HG03025 (cell line): Measurements from ENCODE around the gene PBX3.

Source experiments
- ATAC-seq: cut with Tn5 transposase; IDR thresholded peaks from one replicate; pipeline ENCODE4 v1.9.1; 2021; ENCODE audit warnings: mild to moderate bottlenecking, moderate library complexity; ENCODE audit not compliant: unreplicated experiment, low FRiP score

Gene PBX3

DNA sequence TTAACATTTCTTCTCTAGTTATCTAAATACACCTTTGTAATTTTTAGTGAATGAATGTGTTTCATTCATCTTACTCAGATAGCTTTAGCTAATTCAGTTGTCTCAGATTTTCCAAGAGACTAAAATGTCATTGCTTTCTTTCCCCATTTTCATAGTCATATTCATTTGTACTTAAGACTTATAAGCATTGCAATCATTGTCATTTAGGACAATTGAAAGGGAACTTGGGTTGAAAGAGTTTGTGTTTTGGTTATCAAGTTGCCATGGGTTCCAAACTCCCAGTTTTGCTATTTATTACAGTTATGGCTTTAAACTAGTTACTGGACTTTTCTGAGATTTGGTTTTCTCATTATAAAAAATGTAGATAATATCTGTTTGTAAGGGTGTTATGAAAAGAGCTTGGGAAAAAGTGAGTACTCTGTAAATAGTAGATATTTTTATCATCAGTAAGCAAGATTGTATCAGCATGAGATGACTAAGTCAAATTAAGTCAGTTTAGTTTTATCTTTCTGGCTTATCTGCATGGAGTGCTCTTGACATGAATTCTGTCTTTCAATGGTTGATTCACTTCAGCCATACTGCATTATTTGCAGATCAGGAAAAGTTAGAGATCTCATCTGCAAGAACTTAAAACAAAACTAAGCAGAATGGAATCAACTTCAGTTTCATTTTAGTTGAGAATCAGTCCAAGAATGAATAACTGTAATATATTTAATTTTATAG, 107.5 kb downstream of the PBX3 start:
- no peak for ATAC-seq

DNA sequence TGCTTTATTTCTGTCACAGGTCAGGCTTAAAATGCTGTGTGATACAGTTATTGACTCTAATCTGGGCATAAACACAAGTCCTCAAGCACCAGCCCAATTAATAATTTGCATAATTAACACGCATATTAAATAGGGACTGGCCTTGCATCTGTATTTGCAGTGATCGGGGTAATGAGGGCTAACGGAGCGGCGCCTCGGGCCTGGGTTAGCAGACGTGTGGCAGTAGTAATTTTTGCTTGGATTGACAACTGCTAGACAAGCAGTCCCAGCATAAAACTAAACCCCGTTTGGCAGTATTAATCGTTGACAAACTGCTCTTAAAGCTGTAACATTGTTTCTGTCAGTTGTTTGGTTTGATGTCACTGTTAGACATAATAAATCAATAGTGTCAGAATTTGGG, 109.2 kb downstream of the PBX3 start:
- ATAC-seq = no peak

DNA sequence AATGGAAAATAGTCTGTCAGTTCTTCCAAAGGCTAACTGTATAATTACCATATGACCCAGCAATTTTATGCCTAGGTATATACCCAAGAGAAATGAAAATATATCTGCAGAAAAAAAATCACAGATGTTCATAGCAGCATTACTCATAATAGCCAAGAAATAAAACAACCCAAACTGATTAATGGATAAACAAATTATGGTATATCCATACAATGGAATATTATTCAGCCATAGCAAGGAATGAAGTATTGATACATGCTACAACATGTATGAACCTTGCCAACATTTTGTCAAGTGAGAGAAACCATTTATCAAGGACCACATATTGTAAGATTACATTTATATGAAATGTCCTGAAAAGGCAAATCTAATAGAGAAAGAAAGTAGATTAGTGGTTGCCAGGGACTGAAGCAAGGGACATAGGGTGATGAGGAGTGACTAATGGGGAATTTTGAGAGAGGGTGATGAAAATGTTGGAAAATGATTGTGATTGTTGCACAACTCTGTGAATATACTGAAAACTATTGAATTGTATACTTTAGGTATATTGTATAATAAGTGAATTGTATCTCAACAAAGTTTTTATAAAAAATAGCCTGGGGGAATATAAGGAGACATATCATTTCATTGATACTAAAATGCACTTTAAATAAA, 114.4 kb downstream of the PBX3 start:
- ATAC-seq = no peak

DNA sequence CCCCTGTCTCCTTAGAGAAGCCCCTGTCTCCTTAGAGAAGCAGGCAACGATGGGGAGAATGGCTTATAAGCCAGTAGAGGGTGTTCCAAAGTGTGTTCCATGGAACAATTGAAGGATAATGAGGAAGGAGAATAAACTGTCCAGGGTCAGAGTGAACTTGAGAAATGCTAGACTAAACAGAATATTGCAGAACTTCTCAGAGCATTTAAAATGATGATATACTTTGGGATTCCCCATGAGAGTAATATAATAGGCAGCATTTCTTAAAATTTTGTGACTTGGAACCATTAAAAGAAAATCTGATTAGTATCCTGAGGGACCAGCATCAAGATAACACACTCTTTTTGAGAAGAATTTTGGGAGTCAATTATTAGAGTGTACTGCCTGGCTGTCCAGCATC, 116.8 kb downstream of the PBX3 start:
- ATAC-seq = no peak

DNA sequence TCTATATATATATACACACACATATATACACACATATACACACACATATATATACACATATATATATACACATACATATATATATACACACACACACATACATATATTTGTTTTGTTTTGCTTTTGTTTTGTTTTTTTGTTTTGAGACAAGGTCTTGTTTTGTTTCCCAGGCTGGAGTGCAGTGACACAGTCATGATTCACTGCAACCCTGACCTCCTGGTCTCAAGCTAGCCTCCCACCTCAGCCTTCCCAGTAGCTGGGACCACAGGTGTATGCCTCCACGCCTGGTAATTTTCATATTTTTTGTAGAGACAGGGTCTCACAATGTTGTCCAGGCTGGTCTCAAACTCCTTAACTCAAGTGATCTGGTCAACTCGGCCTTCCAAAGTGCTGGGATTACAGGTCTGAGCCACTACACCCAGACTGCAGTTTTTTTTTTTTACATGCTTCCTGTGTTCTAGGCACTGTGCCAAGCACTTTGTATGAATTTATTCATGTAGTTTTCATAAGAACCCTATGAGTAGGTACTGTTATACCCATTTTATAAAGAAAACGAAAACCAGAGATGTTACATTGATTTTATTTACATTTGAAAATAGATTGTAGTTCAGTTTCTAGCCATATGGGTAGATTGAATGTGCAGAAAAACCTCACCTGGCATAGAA, 120.7 kb downstream of the PBX3 start:
- no peak for ATAC-seq

DNA sequence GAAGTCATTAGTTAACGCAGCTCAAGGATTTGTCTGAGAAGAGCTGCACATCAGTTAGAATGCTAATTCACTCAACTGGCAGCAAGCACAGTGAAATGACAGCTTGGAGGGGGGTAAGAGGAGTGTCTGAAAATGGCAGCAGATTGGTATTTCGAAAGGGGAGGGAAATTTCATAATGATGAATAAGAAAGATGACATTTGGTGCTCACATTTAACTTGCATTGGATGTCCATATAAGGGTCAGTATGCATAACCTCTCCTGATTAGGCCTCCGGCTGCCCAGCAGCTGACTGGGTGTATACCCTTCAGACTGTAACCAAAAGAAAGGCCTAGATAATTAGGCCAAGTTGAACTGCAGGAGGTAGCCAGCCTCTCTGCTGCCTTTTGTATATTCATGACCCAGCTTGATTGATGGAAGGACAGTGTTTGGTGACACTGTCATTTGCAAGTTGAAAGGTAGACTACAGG, 131.0 kb downstream of the PBX3 start:
- ATAC-seq = no peak

DNA sequence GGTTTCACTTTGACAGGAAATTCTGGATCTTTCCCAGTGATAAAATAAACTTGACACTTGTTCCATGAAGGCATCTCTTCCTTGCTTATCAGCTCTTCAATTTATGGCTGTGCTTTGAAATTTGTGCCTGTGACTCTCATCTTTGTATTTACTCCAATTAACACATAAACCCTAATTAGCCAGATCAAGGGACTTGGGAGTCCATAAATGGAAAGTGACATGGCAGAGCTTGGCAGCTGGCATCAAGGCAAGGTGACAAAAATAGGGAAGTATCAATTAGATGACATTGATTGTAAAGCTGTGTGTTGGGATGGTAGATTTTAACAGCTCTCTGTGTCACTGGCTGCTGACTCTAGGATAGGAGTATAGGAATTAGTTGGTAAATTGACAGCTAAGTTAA, 133.9 kb downstream of the PBX3 start:
- ATAC-seq = no peak

DNA sequence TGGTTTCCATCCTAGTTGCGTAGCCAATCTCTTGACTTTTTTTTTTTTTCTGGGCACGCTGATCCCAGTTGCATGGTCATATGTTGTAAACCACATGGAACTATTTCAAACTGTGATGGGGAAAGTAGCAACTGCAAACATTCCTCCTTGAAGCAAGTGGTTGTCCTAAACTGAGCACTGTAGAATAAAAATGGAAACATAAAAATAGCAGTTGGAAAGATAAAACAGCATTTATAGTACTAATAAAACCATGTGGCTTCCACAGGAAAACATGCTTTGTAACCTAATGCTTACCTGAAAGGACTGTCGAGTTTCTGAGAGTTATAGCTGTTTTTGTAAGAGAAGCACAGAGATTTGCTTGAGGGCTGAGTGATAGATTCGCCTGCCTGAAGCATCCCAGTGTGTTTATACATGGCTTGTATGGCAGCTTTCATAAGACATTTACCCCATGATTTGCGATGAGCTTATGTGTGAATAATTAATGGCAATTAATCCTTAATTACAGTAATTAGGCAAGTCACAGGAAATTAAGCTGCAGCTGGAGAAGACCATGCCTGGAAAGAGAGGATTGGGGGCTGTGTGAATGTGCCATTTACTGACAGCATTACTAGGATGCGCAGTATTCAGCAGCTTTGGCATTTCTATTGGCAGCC, 136.5 kb downstream of the PBX3 start:
- no peak for ATAC-seq

DNA sequence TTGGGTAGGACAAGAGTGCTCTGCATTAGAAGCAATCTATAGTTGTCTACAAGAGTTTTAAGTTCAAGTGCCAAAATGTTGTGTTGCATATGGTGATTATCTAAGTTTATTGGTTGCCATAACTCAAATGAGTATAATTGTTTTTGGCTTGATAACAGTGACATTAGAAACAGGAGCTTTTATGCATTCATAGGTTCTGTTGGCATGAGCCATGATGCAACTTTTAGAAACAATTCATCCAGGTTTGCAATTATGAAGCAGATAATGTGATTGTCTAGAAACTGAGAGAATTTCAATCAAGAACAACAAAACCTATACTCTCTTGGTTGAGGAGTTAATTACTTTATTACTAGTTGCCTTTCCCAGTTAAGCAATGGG, 137.0 kb downstream of the PBX3 start:
- ATAC-seq = no peak

DNA sequence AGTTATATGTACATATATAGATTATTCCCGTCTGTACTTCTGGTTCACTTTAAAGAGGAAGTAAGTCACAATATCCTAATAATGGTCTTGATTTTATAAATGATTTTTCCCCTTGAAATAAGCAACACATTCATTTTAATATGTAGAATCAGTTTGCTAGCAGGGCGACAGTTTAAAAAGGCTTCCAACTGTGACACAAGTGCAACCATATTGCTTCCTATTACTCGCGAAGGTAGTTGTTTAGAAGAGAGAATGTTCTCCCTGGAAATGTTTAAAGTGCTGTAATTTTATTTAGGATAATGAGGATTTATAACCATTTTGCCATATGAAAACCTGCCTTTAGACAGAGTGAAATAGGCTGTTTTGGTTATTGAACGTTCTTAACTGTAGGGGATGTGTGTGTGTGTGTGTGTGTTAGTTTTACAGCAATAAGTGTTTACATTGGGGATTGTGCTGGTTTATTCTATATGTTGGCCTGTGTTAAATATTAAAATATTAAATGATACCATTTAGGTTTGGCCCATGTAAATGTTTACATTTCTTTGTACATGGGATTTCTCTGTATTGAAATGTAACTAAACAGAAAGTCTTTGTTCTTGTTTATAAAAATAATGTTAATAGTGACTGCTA, 138.3 kb downstream of the PBX3 start:
- no peak for ATAC-seq

DNA sequence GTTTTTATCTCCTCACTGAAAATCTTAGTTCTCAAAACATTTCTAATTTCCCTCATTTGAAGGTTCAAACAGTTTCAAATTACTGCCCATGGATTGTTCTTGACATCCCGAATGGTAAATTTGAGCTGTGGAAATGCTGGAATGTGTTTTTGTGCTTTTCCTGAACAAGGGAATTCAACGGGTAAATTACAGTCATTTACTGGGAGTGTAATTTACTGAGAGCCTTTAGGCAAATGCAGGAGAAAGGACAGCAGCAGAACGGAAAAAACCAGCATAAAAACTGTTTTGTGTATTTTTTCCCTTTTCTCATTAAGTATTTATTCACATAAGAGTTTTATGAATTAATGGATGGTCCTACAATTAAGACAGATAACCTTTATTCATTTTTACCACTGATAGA, 139.2 kb downstream of the PBX3 start:
- ATAC-seq = no peak

DNA sequence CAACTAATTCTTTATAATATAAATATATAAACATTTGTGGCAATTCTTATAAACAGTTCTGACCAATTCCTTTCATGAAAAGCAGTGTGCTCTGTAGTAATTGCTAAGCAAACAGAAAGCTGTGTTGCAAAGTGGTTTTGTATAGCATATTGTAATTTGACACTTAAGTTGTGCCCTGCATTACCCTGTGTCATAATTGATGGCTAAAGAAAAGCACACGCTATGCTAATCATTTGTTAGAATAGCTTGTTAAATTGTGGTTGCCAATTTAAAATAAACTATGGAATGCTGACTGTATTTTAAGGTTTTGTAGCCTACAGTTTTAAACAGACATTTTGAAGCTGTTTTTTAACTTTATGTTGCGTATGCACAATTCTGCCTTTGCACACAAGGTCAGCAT, 140.0 kb downstream of the PBX3 start:
- no peak for ATAC-seq

DNA sequence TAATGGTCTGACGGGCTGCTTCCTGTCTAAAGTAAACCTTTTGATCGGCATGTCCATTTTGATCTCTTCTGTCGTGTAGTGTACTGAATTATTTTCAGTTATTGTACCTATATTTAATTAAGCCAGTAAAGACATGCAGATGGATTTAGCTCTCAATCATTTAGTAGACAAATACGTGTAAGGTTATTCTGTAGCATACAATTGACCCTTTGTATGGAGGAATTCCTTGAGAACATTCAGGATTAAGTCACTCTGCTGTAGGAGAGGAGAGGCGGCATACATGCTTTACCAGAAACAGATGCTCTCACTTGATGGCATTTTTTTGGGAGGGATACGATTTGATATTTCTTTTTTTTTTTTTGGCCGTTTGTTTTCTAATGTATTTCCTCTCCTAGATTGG, 141.0 kb downstream of the PBX3 start:
- ATAC-seq = no peak

DNA sequence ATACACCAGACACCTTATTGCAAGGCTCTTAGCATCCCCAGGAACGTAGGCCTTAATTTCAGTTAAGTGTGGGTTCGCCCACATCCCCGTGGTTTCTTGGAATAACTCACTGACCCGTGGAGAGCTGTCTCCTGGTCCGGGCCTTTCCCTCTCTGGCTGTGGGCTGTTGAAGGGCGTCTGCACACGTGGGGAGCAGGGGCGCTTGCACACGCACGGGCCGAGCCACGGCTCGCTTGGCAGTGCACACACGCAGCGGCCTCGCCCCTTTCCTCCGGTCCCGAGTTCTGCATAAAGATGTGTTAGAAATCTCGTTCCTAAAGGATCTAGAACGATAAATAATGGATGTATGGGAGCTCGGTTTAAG, 141.9 kb downstream of the PBX3 start:
- ATAC-seq = no peak

DNA sequence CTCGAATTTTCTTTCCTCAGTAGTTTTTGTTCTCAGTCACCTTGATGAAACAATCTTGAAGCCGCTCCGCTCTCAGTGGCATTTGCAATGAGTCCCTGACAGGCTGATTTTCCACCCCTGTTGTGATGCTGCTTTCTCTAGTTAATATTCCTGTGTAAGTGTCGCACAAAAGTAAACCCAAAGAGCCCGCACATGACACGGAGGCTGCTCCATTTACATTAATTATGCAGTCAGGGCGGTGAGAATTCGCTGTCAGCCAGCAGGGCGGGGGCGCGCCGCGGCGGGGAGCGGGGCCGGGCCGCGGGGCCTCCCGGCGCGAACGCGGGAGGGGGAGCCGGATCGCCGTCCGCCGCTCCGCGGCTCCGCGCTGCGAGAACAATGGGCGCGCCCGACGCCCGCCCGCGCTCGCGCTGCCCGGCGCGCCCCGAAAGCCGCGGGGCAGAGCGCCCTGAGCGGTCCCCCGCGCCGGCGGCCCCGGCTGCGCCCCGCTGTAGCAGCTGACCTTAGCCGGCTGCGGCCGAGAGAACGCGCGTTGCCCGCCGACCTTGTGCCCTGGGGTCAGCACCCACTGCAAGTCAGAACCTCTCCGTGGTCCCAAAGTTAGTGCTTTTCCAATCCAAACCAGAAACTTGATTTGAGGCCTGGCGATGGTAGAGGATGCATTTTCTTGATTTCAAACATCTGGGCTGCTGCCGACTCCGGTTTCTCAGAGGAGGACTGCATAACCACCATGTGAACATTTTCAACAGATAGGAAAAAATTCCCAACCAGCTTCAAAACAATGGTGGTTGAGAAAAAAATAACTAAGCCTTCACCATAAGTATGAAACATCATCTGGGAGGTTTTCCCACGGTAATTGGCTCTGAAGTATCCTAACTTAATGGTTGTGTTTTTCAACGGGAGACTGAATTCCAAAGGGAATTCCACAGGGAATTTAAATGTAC, 142.6 kb downstream of the PBX3 start:
- ATAC-seq = no peak

DNA sequence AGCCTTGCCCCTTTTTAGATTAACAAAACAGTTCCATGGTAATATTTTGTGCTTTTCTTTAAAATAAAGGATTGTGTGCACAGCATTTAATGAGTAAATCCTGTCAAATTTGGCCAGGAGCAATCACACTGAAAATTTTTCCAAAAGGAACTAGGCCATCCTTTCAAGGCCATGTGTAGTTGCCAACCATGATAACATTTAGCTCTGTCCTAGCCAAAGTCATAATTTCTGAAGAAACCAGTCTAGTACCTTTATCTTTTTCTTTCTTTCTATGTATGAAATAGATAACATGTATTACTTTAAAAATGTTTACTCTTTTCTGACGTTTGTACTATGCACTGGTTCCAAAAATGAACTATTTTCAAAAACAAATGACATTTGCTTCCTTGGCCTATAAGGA, 143.7 kb downstream of the PBX3 start:
- no peak for ATAC-seq

DNA sequence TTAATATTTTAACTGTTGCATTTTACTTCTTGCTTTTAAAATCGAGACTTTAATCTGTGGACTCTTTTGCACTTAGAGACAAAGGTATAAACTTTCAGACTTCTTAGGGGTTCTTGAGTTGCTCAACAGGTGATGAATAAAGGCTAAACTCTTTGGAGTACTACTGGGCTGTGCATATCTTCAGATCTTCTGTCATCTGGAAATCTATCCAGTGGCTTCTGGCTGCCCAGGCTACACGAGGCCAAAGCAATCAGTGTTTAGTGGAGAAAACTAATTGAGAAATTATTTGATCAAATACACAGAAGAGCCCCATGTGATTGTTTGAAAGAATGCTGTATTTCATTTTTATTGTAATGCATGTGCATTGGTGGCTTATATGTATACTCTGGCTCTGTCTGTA, 146.1 kb downstream of the PBX3 start:
- ATAC-seq = no peak

DNA sequence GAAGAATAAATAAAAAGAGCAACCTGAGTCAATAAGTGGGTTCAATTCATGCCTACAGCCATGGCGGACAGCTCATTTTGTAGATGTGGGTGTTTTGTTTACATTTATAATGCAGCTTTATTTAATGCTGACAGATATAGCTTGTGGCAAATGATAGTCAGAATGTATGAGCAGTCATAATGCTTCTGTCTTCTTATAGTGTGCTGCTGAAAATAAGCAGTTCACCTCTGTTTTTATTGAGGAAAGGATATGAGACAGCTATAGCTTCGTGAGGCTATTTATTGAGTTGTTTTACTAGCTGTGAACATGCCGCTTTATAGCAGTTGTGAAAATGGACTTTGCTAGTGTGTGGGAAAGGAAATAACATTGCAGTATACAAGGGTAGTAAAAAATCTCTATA, 147.4 kb downstream of the PBX3 start:
- no peak for ATAC-seq

DNA sequence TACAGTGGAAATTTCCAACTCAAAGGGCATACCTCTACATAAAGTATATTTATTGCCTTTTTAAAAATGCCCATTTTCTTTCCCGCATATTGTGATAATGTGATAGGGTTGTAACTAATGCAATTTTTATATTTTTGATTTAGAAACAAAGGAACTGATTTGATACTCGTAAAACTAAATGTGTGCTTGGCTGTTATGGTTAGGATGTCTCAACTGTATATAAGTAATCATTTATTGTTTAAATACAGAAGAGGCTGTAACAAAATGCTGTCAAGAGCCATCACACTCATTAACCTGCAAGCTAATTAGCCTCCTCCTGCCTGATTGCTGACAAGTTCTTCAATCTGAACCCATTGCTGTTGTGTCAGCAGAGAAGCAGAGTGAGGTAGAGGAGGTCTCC, 149.2 kb downstream of the PBX3 start:
- ATAC-seq = no peak

DNA sequence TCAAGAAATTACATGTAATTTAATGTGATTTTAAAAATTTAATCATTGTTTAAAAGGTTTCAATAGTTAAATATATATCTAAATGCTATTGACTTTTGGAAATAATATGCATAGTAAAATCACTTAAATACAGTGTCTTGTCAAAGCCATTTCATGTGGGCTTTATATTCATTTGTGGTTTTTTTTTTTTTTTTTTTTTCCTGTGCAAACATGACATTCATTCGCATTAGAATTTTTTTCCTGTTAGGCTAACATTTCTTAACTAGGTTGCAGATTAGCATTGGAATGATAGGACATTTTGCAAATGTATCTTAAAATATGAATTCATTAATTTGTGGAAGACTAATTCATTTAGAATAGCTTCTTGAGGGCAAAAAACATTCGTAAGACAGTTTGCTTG, 149.8 kb downstream of the PBX3 start:
- ATAC-seq = no peak
